Upper lobe of left lung (tissue), 4 donors: ENCODE data around the gene SLC2A4RG.

Source experiments
- CTCF ChIP-seq, 6 experiments: fragments of 450-650 bp in 4 of 6; fragments of 200-600 bp in 2 of 6; sonication (generic) in 2 of 6; IDR thresholded peaks; one replicate each; pipeline ENCODE4 v1.5.1; 2016 to 2019; ENCODE audit warnings: antibody characterized with exemption in 6 of 6
- EP300 ChIP-seq, 4 donors: sonication (generic); formaldehyde crosslinking; IDR thresholded peaks; one replicate each; pipeline ENCODE4 v1.5.1; 2017; ENCODE audit warnings: antibody characterized with exemption in 4 of 4, control low read depth in 2 of 4
- POLR2A ChIP-seq, 4 donors: fragments of 450-650 bp; IDR thresholded peaks; one replicate each; pipeline ENCODE4 v1.5.1; 2016 to 2017; ENCODE audit warnings: antibody characterized with exemption in 4 of 4, mild to moderate bottlenecking in 2 of 4
- POLR2AphosphoS5 ChIP-seq, 2 donors: sonication (generic); formaldehyde crosslinking; IDR thresholded peaks; one replicate each; pipeline ENCODE4 v1.5.1; 2017; ENCODE audit warnings: antibody characterized with exemption in 2 of 2

- no peak for TF ChIP-seq CTCF (IDR thresholded peaks at IDR 0.05)
- no peak for TF ChIP-seq EP300 (IDR thresholded peaks at IDR 0.05)
- TF ChIP-seq POLR2A (IDR thresholded peaks at IDR 0.05), result no peak
- TF ChIP-seq POLR2AphosphoS5 (IDR thresholded peaks at IDR 0.05), result no peak
These were observed 31.1 kb upstream of the SLC2A4RG start for GRCh38 chr20:63708301-63709148.
